IMR-90 (cell line): Measurements from ENCODE around the gene POU2F1. TPM values are rescaled to one million over a fixed set of nuclear protein-coding genes. Genes with fewer than 3 reads are reported as not detected.
A peak's percentile ranks its signal among the peaks of the same experiment; 100 is the strongest.
"Not testable (repeated sequence)": the region's sequence is repeated elsewhere in the genome, so short reads cannot be mapped to it uniquely, and the experiment has no call there.

ENCODE experiments used
- ATAC-seq: fragments of 200-7000 bp; cut with Tn5 transposase; 2 replicates; pipeline ENCODE4 v1.9.1; 2020; ENCODE audit warnings: low read depth, mild to moderate bottlenecking, moderate library complexity
- BruUV-seq: library from RNA; stranded (reverse); fragments of 400-500 nt; replicated peaks from 2 replicates; lab custom pipeline; 2021; lab: Mats Ljungman, UMichigan
- CTCF ChIA-PET: fragments of 300-600 bp; formaldehyde crosslinking; extraction: SDS; loops from one replicate; lab custom pipeline; 2021; ENCODE audit warnings: antibody characterized with exemption; lab: Yijun Ruan, JAX
- POLR2A ChIA-PET: fragments of 300-600 bp; sonication (Branson Sonifier 250); formaldehyde crosslinking; loops from one replicate; lab custom pipeline; 2022; ENCODE audit warnings: antibody characterized with exemption; ENCODE audit not compliant: unreplicated experiment; lab: Charles Lee
- DNase-seq: peaks from one replicate; pipeline ENCODE4 v3.0.0; 2013
- H2AFZ ChIP-seq: replicated peaks from 2 replicates; pipeline ENCODE3; 2013; ENCODE audit warnings: low read length, mild to moderate bottlenecking; ENCODE audit not compliant: poor library complexity
- H2AK5ac ChIP-seq: 2 replicates; pipeline ENCODE4 v1.6.1; 2013; ENCODE audit warnings: low read depth, low read length, inconsistent platforms
- H2AK9ac ChIP-seq: replicated peaks from 2 replicates; pipeline ENCODE3; 2013; ENCODE audit warnings: mild to moderate bottlenecking, low read depth, low read length, moderate library complexity; ENCODE audit not compliant: poor library complexity
- H2BK120ac ChIP-seq: 2 replicates; pipeline ENCODE4 v1.6.1; 2013; ENCODE audit warnings: low read depth, low read length, inconsistent platforms
- H2BK15ac ChIP-seq: 3 replicates; pipeline ENCODE4 v1.6.1; 2013; ENCODE audit warnings: low read depth, low read length, inconsistent platforms
- H2BK20ac ChIP-seq: 2 replicates; pipeline ENCODE4 v1.6.1; 2013; ENCODE audit warnings: low read depth, mild to moderate bottlenecking, inconsistent platforms, low read length, moderate library complexity
- H2BK5ac ChIP-seq: 2 replicates; pipeline ENCODE4 v1.6.1; 2013; ENCODE audit warnings: mild to moderate bottlenecking, low read depth, low read length, inconsistent platforms; ENCODE audit not compliant: poor library complexity, severe bottlenecking
- H3K14ac ChIP-seq: replicated peaks from 2 replicates; pipeline ENCODE4 v1.6.1; 2013; ENCODE audit warnings: low read depth, low read length, inconsistent platforms
- H3K18ac ChIP-seq: 2 replicates; pipeline ENCODE4 v1.6.1; 2013; ENCODE audit warnings: low read depth, low read length, control low read depth
- H3K23ac ChIP-seq: 2 replicates; pipeline ENCODE4 v1.6.1; 2013; ENCODE audit warnings: low read depth, low read length, inconsistent platforms
- H3K27ac ChIP-seq: 2 replicates; pipeline ENCODE4 v1.5.1; 2013; ENCODE audit warnings: mild to moderate bottlenecking, control low read depth, low read length; ENCODE audit not compliant: insufficient read depth
- H3K27me3 ChIP-seq: 2 replicates; pipeline ENCODE4 v1.6.1; 2013; ENCODE audit warnings: low read length; ENCODE audit not compliant: control insufficient read depth, insufficient read depth
- H3K36me3 ChIP-seq: 2 replicates; pipeline ENCODE4 v1.6.1; 2013; ENCODE audit warnings: low read length, mixed read lengths; ENCODE audit not compliant: control insufficient read depth, insufficient read depth
- H3K4ac ChIP-seq: 2 replicates; pipeline ENCODE4 v1.6.1; 2013; ENCODE audit warnings: low read depth, low read length, inconsistent platforms
- H3K4me1 ChIP-seq: 2 replicates; pipeline ENCODE4 v1.6.1; 2013; ENCODE audit warnings: low read length, mixed read lengths; ENCODE audit not compliant: control insufficient read depth, insufficient read depth
- H3K4me2 ChIP-seq: 2 replicates; pipeline ENCODE4 v1.6.1; 2013; ENCODE audit warnings: low read depth, mild to moderate bottlenecking, control low read depth, low read length, moderate library complexity
- H3K4me3 ChIP-seq: 2 replicates; pipeline ENCODE4 v1.5.1; 2013; ENCODE audit warnings: low read depth, mild to moderate bottlenecking, control low read depth, low read length, moderate library complexity; ENCODE audit not compliant: insufficient read depth
- H3K56ac ChIP-seq: 2 replicates; pipeline ENCODE4 v1.6.1; 2013; ENCODE audit warnings: low read length, inconsistent platforms; ENCODE audit not compliant: insufficient read depth; ENCODE audit errors: extremely low read depth
- H3K79me1 ChIP-seq, 2 experiments: 2 replicates each; pipeline ENCODE4 v1.6.1; 2013; ENCODE audit warnings: low read length in 2 of 2, inconsistent platforms in 1 of 2, low read depth in 1 of 2
- H3K9ac ChIP-seq: 2 replicates; pipeline ENCODE4 v1.6.1; 2013; ENCODE audit warnings: low read depth, low read length, control low read depth
- H3K9me1 ChIP-seq: 2 replicates; pipeline ENCODE4 v1.6.1; 2013; ENCODE audit warnings: low read length, inconsistent platforms; ENCODE audit not compliant: insufficient read depth
- H3K9me3 ChIP-seq: 2 replicates; pipeline ENCODE4 v1.6.1; 2013; ENCODE audit warnings: low read length; ENCODE audit not compliant: control insufficient read depth, insufficient read depth
- H4K20me1 ChIP-seq: 2 replicates; pipeline ENCODE4 v1.6.1; 2013; ENCODE audit warnings: low read length, inconsistent platforms; ENCODE audit not compliant: insufficient read depth
- H4K5ac ChIP-seq: 2 replicates; pipeline ENCODE4 v1.6.1; 2013; ENCODE audit warnings: mild to moderate bottlenecking, low read depth, low read length, control low read depth
- H4K8ac ChIP-seq, 2 experiments: 2 replicates each; pipeline ENCODE4 v1.6.1; 2013; ENCODE audit warnings: low read depth in 2 of 2, low read length in 2 of 2, control low read depth in 1 of 2, inconsistent platforms in 1 of 2
- H4K91ac ChIP-seq: 2 replicates; pipeline ENCODE4 v1.6.1; 2013; ENCODE audit warnings: low read depth, low read length, inconsistent platforms; ENCODE audit not compliant: insufficient read depth
- CEBPB ChIP-seq: IDR thresholded peaks from 2 replicates; pipeline ENCODE4 v1.6.1; 2012; ENCODE audit warnings: low read depth, low read length, improper control_type of control experiment
- CHD1 ChIP-seq: IDR thresholded peaks from 2 replicates; pipeline ENCODE4 v1.6.1; 2012; ENCODE audit warnings: low read depth, low read length, improper control_type of control experiment
- RAD21 ChIP-seq: IDR thresholded peaks from 2 replicates; pipeline ENCODE4 v1.6.1; 2012; ENCODE audit warnings: low read length, improper control_type of control experiment
- SMC3 ChIP-seq: fragments of 150-350 bp; IDR thresholded peaks from 2 replicates; pipeline ENCODE4 v1.6.1; 2016; ENCODE audit warnings: low read depth, mild to moderate bottlenecking, antibody characterized with exemption, low read length, moderate library complexity
- WGBS, 2 experiments: methylation state at CpG; one replicate each; pipeline versions ENCODE4 v1.1.5 to v1.1.7; 2013; ENCODE audit warnings: missing lambda C conversion rate in 2 of 2; ENCODE audit not compliant: insufficient read length in 1 of 2; ENCODE audit errors: extremely low coverage in 2 of 2; 5-methylcytosine and 5-hydroxymethylcytosine counted together
- dilution Hi-C: fragments of 300-500 bp; cut with HindIII; formaldehyde crosslinking; loops from one replicate; pipeline ENCODE4 v1.14.3; 2018; ENCODE audit warnings: low sequenced_read_pairs; ENCODE audit not compliant: unreplicated experiment
- in situ Hi-C: fragments of 300-500 bp; cut with MboI; formaldehyde crosslinking; loops from 3 replicates; pipeline ENCODE4 v1.14.3; 2019; ENCODE audit warnings: low sequenced_read_pairs, inconsistent platforms, mixed read lengths
- intact Hi-C: fragments of 100-400 bp; cut with micrococcal nuclease; formaldehyde crosslinking; loops from 2 replicates; pipeline ENCODE4 v1.10.0; 2022
- polyA plus RNA-seq, 3 experiments: library from polyadenylated mRNA; depleted of rRNA; stranded (reverse); fragments of >200 nt; gene quantifications; 2 replicates each; pipeline ENCODE4 v1.2.3, GENCODE V29; 2012; ENCODE audit warnings: low replicate concordance in 1 of 3
- total RNA-seq: library from RNA; depleted of rRNA; stranded (reverse); fragments of >200 nt; gene quantifications from 2 replicates; pipeline ENCODE4 v1.2.3, GENCODE V29; 2012
- TF ChIP-seq, protein P1 (sequence below): fragments of 150-350 bp; IDR thresholded peaks from 2 replicates; pipeline ENCODE4 v1.6.1; 2016; ENCODE audit warnings: low read depth, mild to moderate bottlenecking, low read length, moderate library complexity, borderline replicate concordance

The POU2F1 gene
- total and polyA plus RNA-seq, 2 of the 4 experiments (the other 2 are of a cell fraction) = 1.2 to 3.4 TPM

DNA sequence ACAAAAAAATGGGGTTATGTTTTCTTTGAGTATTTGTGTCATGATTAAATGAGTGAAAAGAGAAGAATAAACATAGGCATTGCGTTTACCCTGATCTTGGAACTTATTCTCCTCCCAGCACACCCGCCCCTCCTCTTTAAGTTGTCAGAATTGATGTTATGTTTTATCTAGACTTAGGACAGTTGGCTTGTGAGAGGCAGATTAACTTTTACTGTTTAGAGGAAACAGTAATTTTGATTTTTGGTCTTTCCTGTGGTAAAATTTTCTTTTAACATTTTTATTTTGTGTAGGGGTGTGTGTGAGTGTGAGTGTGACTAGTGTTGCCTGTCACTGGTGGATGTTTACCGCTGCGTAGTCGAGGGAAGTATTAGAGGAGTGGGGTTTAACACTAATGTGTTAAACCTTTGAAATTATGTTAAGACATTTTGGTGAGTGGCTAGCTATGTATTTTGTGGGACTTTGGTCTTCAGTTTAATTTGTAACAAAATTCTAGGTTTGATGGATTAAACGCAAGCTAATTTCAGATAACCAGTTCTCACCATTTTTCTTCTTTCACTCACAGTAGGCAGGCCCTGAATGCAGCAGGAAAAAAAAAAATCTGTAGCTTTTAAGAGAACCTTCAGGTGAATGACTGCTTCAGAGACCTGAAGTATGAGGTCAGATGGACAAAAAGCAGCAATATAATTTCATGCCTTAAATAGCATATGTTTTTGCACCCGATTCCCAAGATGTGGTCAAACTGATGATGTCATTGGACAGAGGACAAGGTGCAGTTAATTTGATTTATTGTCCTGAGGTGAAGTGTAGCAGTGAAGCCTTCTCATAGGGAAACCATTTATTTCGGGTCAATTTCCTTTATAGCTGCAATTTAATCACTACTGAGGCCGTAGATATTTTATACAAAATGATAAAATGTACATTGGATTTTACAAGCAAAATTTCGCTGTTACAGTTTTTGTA is 2.7 kb downstream of the POU2F1 start:
- Histone ChIP-seq H2BK15ac (no peak overlapping the region), H3K4ac (no peak overlapping the region), H3K4me2 (no peak overlapping the region; the same call in 1 of the 2 replicates), H4K91ac (no peak overlapping the region), H3K4me3 (no peak overlapping the region), H3K36me3 (no peaks in the 10 kb centered on the region), H4K20me1 (no peaks in the 10 kb centered on the region), H4K8ac (no peak overlapping the region), H3K9ac (no peak overlapping the region), H2AK9ac (no peak overlapping the region), H3K79me1 (peaks cover 3 to 25% of the 10 kb centered on the region in 2 experiments; a peak in 3 of 4 replicates), H3K4me1 (peaks cover 3% of the 10 kb centered on the region; the same call in 1 of the 2 replicates), H3K56ac (no peak overlapping the region), H2AK5ac (no peak overlapping the region), H2BK5ac (no peak overlapping the region), H2AFZ (no peak overlapping the region), H3K27me3 (no peaks in the 10 kb centered on the region), H3K27ac (no peak overlapping the region), H3K14ac (no peak overlapping the region), H2BK20ac (no peak overlapping the region), H3K9me1 (no peaks in the 10 kb centered on the region), H3K23ac (no peak overlapping the region), H3K9me3 (no peaks in the 10 kb centered on the region), H2BK120ac (no peak overlapping the region), H3K18ac (no peak overlapping the region), H4K5ac (no peak overlapping the region)
- ChIA-PET CTCF (interaction anchor here (0.6 to 1.6 kb wide), 2 partner anchors 11 to 1131 kb away, joined by 3 to 5 read pairs; no protein-coding TSS in a partner anchor), POLR2A (no interaction called here)
- TF ChIP-seq, protein P1, sequence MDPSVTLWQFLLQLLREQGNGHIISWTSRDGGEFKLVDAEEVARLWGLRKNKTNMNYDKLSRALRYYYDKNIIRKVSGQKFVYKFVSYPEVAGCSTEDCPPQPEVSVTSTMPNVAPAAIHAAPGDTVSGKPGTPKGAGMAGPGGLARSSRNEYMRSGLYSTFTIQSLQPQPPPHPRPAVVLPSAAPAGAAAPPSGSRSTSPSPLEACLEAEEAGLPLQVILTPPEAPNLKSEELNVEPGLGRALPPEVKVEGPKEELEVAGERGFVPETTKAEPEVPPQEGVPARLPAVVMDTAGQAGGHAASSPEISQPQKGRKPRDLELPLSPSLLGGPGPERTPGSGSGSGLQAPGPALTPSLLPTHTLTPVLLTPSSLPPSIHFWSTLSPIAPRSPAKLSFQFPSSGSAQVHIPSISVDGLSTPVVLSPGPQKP = no peak
- no peak for TF ChIP-seq CEBPB
- no peak for TF ChIP-seq CHD1
- no peak for TF ChIP-seq SMC3
- TF ChIP-seq RAD21 = no peak
- ATAC-seq (no peak), DNase-seq (peak; percentile 21)
- in situ Hi-C loops = no loop called here
- intact Hi-C loops = loop anchor here (5.0 to 10.0 kb wide), 4 partner anchors 44 to 581 kb away; no protein-coding TSS in a partner anchor
- no CpG with 5 or more reads among the region's 10 CpGs for WGBS, 2 experiments
- no TSS peak for BruUV-seq
- dilution Hi-C loops = no loop called here

DNA sequence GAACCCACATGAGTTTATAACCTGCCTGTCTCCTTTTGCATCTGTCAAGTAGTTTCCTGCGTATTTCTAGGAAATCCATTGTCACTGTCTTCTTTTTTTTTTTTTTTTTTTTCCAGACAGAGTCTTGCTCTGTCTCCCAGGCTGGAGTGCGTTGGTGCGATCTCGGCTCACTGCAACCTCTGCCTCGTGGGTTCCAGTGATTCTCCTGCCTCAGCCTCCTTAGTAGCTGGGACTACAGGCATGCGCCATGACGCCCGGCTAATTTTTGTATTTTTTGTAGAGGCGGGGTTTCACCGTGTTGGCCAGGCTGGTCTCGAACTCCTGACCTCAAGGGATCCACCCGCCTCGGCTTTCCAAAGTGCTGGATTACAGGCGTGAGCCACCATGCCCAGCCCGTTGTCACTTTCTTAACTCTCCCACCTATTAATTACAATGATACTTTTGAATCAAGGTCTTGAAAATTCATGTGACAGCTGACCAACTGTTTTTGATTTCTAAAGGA is 4.1 kb downstream of the POU2F1 start:
- H3K27me3 ChIP-seq, ATAC-seq, H2AK5ac ChIP-seq, H2BK5ac ChIP-seq, H3K14ac ChIP-seq, H2BK15ac ChIP-seq, H3K9me1 ChIP-seq, H3K4ac ChIP-seq, H4K8ac ChIP-seq, H3K9ac ChIP-seq, H2BK120ac ChIP-seq, H3K9me3 ChIP-seq, CTCF ChIA-PET, BruUV-seq, H3K4me1 ChIP-seq, H2AK9ac ChIP-seq, H4K20me1 ChIP-seq, H4K91ac ChIP-seq, H2AFZ ChIP-seq, in situ Hi-C loops, H4K5ac ChIP-seq, H3K56ac ChIP-seq, H3K4me3 ChIP-seq, H3K23ac ChIP-seq, H2BK20ac ChIP-seq, DNase-seq, H3K36me3 ChIP-seq, H3K4me2 ChIP-seq, H3K18ac ChIP-seq, dilution Hi-C loops, H3K27ac ChIP-seq, POLR2A ChIA-PET: not testable (repeated sequence)
- H3K79me1 ChIP-seq = peaks cover 3 to 25% of the 10 kb centered on the region in 2 experiments; a peak in 3 of 4 replicates
- intact Hi-C loops = loop anchor here (5.0 to 10.0 kb wide), 4 partner anchors 43 to 580 kb away; no protein-coding TSS in a partner anchor
- 80% methylated on average over 1 of the region's 15 CpGs; no CpG with 5 or more reads in 1 of the 2 experiments for WGBS, 2 experiments
